ENCODE data around the gene FOXL3.
"Not testable (repeated sequence)": the region's sequence is repeated elsewhere in the genome, so short reads cannot be mapped to it uniquely, and the experiment has no call there.

Gene FOXL3

DNA sequence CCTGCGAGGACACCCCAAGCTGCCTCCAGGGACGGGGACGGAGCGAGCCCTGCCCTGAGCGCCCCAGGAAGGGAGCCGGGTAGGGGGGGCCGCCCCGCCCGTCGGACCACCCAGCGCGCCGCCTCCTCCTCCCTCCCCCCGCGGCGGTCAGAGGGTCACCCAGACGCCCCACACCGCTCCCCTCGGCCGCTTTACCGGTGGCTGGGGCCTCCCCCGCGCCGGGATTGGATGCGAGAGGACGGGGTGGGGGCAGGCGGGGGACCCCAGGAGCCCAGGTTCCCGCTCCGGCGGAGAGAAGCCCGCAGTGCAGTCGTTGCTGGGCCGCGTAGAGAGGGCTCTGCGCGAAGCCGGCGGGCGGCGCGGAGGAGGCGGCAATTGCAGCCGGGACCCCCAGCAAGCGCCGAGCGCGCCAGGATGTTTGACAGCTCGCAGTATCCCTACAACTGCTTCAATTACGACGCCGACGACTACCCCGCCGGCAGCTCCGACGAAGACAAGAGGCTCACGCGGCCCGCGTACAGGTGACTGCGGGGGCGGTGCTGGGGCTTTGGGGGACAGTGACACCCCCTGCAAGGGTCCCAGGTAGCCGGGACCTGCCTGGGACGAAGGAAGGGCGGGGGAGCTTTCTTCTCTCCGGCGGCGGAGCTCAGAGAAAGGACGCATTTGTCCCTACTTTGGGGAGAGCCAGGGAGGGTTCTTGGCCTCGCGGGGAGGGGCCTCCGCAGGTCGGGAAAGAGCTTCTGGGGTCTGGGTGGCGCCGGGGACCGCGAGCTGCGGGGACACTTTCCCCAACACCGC, at the start of gene FOXL3:
FOXL3 (plus strand) TSS at position 415 of the 798 bp plus-strand sequence; CDS start at position 415, 0 bp downstream.
- DNase-seq (ENCODE audit: low read depth) = no peak

DNA sequence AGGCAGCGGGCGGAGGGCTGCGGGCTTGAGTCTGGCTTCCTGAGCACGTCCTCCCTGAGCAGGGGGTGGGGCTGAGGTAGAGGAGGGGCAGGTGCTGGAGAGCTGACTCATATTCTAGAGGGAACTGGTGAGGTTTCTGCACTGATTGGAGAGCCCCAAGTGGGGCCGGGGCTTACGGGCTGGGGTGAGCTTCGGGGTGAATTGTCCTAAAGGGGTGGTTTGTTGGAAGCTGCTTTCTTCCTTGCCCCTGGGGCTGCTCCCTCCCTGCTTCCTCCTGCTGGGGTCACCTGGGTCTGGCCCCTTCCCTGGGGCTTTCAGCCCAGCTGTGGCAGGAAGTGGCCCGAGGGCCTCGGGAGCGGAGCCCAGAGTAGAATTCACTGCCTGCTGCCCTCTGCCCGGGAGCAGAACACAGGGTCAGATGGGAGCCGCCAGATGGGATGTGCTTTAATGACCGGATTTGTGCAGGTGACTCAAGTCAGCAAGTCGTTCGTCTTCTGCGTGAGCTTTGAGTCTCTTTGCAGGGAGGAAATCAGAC, 49.0 kb upstream of the FOXL3 start:
- DNase-seq (ENCODE audit: low read depth) = no peak

DNA sequence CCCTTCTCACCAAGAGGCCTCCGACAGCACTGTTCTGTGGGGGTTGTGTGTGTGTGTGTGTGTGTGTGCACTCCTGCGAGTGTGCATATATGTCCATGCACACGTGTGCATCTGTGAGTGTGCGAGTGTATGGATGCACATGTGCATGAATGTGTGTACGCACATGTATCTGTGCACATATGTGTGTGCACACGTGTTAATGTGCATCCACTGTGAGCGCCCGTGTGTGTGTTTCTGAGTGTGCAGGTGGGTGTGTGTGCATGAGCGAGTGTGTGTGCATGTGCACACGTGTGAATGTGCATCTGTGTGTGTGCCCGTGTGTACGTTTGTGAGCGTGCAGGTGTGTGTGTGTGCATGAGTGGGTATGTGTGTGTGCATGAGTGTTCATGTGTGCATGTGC, 48.5 kb upstream of the FOXL3 start:
- no peak for DNase-seq (ENCODE audit: low read depth)

DNA sequence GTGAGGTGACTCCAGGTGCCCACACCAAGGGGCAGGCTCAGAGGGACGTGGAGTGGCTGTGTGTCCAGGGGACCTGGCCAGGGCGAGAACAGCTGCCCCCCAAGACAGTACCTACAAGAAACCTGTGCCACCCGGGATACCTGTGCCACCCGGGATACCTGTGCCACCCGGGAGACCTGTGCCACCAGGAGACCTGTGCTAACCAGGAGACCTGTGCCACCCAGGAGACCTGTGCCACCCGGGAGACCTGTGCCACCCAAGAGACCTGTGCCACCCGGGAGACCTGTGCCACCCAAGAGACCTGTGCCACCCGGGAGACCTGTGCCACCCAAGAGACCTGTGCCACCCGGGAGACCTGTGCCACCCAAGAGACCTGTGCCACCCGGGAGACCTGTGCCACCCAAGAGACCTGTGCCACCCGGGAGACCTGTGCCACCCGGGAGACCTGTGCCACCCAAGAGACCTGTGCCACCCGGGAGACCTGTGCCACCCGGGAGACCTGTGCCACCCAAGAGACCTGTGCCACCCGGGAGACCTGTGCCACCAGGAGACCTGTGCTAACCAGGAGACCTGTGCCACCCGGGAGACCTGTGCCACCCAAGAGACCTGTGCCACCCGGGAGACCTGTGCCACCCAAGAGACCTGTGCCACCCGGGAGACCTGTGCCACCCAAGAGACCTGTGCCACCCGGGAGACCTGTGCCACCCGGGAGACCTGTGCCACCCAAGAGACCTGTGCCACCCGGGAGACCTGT, 47.0 kb upstream of the FOXL3 start:
- not testable (repeated sequence) for DNase-seq (ENCODE audit: low read depth)

DNA sequence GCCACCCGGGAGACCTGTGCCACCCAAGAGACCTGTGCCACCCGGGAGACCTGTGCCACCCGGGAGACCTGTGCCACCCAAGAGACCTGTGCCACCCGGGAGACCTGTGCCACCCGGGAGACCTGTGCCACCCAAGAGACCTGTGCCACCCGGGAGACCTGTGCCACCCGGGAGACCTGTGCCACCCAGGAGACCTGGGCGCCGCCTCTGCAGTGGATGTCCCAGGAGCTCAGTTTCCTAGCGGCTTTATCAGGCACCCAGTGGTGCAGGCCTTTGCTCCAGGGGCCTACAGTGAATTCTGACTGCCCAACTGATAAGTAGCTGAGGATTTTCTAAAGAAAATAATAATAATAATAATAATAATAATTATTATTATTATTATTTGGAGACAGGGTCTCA, 46.4 kb upstream of the FOXL3 start:
- not testable (repeated sequence) for DNase-seq (ENCODE audit: low read depth)

DNA sequence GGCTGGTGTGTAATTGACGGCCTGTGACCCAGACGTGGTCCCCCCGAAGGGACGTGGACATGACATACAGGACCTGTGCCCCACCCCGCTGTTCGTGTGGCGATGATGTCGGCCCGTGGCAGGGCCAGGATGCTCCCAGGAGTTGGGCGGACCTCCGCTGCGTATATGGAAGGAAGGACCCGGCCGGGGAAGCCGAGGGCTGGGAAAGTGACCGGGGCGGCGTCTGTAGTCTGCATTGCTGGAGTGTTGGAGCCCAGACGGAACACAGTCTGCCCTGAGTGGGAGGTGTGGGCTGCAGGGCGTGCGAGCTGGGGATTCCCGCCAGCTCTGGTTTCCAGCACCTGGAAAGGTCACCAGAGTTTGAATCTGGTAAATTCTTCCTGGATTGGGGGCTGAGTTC, 45.0 kb upstream of the FOXL3 start:
- DNase-seq (ENCODE audit: low read depth) = no peak

DNA sequence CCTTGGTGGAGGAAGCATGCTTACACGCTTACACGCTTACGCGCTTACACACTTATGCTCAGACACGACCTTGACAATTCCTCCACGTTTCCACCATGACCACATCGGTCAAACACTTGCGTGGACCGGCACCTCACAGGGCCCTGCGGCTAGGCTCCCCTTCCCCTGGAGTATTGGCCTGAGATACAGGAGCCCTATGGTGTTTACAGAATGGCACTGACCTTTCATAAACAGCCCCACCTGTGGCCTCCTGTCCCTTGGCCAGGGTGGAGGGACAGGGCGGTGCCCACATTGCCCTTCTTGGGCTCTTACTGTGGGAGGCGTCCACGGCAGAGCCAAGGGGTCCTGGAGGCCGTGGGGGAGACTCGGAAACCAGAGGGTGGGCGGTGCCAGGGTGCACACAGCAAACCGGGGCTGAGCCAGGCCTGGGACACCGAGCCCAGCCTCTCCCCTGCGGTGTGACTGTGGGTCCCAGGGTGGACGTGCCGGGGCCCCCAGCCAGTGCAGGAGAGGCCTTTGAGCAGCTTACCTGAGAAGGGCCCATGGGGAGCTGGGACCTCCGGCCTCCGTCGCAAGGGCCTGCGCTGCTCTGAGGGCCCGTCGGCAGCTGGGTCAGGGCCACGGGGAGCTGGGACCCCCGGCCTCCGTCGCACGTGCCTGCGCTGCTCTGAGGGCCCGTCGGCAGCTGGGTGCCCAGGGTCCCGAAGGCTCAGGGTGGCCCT, 44.2 kb upstream of the FOXL3 start:
- DNase-seq (ENCODE audit: low read depth) = no peak

DNA sequence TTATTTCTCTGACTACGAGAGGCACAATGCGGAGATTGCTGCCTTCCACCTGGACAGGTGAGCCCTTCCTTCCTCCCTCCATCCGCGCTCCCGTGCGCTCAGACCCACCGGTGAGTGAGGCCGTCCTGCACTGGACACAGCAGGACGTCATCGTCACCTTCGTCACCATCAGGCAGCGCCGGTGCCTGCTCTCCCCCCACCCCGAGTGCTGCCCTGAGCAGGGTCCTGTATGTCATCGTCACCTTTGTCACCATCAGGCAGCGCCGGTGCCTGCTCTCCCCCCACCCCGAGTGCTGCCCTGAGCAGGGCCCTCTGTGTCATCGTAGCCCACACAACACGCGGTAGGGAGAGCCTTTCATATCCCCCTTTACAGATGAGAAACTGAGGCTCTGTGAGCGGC, 43.5 kb upstream of the FOXL3 start:
- DNase-seq (ENCODE audit: low read depth) = no peak

DNA sequence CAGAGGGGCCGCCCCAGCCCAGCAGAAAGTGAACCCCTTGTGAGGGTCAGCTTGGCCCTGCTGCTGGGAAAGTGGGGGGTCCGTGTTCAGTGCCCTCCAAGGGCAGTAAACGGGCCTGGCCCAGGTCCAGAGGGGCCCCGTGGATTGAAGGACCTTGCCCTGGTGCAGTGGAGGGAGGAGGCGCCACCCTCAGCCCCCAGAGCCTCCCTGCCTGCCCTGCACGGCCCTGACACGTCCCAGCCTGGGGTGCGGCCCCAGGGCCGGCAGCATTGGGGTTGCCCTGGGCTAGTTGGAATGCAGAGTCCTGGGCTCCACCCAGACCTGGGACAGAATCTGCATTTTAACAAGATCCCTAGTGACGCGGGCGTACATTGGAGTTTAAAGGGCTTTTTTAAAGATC, 42.8 kb upstream of the FOXL3 start:
- DNase-seq (ENCODE audit: low read depth) = no peak

DNA sequence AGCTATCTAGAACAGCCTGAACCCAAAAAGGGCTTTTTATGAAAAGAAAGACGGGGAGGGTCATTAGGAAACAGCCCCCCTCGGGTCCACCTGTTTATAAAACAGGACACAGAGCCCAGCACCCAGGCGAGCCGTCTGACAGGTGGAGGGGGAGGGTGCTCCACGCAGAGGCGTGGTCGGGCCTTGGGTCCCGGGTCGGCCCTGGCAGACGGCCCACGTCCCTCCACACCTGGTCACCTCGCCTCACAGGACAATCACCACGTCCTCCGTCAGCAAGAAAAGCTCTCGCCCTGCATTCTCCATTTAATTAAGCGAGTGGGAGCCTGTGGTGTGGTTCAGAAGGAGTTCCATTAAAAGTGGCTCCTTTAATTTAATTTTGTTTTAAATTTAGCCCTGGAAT, 42.3 kb upstream of the FOXL3 start:
- no peak for DNase-seq (ENCODE audit: low read depth)

DNA sequence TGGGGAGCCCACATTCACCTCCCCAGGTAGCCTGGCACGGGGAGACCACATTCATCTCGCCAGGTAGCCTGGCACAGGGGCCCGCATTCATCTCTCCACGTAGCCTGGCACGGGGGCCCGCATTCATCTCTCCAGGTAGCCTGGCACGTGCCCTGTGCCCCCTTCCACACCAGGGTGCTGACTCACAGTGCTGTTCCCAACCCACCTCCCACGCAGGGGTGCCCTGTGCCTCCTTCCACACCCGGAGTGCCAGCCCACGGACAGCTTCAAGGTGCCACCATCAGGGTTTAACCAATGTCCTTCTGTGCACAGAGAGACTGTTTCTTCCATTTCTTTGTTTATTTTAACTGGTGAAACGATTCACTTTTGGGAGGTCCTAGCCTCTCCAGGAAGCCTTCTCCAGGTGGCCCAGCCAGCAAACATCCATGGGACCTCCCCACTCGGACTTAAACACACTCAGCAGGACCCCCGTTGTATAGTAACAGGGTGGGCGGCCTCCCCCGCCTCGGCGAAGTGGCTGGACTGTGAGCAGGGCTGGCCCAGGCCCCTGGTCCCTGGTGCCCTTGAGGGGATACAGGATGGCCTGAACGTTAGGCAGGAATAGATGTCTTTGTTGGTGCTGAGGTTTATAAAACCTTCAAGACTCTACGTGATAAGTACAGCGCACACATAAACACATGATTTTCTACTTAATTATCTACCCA, 41.1 kb upstream of the FOXL3 start:
- DNase-seq (ENCODE audit: low read depth) = no peak

DNA sequence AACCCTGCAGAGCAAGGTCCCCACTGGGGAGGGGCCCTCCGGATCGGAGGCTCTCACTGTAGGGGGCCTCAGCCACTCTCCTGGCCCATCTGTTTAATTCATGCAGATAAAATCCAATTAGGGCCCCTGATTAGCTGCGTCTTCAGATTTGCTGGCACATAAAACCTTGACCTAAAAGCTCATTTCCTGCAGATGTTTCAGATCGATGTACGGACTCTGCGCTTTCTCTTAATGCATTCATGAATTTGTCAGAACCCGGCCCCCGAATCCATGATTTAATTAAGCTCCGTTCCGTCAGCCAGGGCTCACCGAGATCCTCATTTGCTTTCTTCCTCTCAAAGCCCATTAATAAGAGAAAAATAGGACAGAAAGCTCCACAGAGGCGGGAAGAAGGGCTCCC, 40.0 kb upstream of the FOXL3 start:
- DNase-seq (ENCODE audit: low read depth) = no peak

DNA sequence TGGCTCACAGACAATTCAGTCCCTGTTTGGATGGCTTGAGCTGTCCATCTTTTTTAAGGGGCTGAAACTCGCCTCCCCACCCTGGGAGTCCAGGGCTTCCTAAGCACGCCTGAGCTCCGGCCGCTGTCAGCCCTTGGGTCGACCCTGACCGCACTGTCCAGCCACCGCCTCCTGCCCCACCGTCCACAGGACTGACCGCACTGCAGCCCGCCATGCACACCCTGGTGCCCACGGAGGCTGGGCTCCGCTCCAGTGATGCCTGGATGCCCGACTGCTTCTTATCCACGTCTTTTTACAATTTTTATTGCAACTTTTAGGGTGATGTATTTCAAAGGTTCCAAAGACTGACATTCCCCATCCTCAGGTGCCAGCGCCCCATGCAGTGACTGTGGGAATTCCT, 39.4 kb upstream of the FOXL3 start:
- no peak for DNase-seq (ENCODE audit: low read depth)

DNA sequence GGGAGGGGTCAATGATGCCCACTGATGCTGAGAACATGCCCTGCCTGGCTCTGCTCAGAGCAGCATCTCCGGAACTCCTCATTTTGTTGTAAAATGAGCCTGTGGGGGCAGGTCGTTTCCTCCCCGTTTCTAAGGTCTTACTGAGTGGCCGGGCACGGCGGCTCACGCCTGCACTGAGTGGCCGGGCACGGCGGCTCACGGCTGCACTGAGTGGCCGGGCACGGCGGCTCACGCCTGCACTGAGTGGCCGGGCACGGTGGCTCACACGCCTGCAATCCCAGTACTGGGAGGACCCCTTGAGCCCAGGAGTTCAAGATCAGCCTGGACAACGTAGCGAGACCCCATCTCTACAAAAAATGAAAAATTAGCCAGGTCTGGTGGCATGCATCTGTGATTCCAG, 39.0 kb upstream of the FOXL3 start:
- no peak for DNase-seq (ENCODE audit: low read depth)

DNA sequence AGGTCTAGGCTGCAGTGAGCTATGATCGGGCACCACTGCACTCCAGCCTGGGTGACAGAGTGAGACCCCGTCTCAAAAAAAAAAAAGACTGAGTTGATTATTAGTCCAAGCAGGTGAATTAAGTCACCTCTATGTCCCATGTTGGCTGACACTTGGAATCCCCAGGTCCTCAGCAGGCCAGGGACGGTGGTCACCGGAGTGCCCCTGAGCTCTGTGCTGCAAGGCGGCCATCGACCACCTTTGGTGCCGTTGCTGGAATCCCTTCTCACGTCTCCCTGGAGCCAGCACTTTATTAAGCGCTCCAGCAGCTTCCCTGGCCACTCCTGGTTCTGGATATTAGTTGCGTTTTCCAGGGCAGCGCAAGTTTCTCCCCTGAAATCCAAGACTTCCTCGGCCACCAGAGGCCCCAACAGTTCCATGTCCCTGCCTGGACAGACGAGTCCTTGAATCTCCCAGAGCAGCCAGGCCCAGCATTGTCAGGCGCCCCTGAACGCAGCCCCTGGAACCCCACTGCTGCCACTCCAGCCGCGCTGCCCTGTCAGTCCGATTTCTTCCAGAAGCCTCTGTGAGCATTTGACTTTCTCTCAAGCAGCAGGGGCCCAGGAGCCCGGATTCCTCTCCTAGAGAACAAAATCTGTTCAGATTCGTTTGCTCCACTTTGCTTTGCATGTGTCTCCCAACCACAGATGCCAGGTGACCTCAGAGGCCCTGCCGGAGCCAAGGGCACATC, 38.4 kb upstream of the FOXL3 start:
- no peak for DNase-seq (ENCODE audit: low read depth)

DNA sequence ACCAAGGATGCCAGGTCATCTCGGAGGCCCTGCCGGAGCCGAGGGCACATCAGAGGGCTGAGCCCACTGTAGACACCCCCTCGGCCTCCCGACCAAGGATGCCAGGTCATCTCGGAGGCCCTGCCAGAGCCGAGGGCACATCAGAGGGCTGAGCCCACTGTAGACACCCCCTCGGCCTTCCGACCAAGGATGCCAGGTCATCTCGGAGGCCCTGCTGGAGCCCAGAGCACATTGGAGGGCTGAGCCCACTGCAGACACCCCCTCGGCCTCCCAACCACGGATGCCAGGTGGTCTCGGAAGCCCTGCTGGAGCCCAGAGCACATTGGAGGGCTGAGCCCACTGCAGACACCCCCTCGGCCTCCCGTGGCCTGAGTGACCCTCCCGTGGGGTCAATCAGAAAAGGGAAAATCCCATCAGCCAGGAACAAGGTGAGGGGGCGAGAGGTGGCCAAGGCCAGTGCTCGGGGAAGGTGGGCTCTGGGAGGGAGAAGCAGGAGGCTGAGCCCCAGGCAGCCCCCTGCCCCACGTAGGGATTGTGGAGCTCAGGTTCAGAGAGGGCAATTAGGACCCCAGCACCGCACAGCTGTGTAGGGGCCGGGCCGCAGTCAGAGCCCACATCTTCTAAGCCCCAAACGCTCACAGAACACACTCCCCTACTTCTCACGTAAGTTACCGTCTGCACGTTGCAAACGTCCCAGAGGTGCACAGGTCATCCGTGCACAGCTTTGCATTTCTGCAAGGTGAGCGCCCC, 37.6 kb upstream of the FOXL3 start:
- no peak for DNase-seq (ENCODE audit: low read depth)

DNA sequence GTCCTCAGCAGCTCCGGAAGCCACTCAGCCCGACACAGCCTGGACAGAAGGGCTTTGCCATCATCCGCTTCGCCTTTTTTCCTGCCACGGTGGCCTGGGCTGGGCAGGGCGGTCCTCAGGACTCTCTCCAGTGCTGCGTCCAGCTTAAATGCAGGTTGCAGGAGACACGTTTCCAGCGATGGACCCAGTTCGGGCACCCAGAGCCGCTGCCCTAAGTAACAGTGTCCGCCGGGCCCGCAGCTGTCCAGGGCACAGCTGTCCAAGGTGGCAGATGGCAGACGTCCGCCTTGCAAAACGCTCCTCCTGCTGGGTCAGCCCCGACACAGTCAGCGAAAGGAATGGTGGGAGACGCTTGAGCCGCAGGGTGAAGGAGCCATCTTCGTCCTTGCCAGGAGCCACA, 37.0 kb upstream of the FOXL3 start:
- DNase-seq (ENCODE audit: low read depth) = no peak

DNA sequence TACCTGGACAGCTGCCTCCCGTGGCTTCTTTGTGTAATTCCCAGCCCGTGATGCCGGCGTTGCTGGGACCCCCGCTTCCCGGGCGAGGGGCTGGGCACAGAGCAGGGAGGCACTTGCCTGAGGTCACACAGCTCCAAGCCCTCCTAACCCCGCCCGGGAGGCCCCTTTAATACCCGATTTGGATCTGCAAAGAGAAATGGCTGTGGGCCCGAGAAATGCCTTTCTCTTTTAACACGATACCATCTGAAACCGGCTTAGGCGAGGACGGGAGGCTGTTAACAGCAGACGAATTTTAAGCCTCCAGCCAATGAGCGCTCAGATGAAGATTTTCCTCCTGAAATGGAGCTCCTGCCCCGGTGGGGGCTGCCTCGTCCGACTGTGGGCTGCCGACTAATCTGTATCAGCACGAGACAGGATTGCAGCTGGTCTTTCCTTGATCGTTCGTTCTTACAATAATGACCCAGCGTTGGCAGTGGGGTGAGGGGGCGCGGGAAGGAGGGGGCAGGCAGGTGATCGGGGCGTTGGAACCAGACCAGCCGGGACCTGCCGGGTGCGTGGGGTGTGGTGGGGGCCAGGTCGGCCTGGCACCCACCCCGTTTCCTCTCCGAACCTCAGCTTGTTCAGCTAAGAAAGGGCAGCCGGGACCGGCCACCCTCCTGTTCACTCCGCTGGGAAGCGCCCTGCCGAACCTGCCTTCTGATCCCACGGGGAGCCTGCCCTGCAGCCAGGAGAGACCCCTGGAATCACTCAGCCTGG, 36.2 kb upstream of the FOXL3 start:
- no peak for DNase-seq (ENCODE audit: low read depth)

DNA sequence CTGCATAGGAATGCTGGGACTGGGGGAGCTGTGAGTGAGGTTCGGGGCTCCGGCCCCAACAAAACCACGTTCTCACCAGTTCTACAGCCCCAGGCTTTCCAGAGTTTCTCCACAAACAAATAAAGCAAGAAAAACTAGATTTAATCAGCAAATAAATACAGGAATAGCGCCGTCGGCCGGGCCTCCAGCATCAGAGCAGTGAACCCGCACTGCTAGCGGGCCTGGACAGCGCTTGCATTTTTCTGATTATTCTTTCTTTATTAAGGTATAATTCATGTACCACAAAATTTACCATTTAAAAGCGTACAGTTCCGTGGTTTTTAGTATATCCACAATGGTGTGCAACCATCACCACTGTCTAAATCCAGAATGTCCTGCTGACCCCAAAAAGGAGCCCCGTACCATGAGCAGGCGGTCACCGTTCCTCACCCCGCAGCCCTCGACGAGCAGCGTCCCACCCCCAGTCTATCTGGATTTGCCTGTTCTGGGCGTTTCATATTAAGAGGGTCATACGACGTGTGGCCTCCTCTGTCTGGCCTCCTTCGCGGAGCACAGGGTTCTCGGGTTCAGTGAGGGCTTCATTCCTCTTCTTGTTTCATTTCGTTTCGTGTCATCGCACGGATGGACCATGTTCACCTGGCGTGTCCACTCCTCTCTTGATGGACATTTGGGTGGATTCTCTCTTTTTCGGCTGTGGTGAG, 35.5 kb upstream of the FOXL3 start:
- DNase-seq (ENCODE audit: low read depth) = no peak

All from stromal cell of bone marrow (primary cell).